Mucosa of descending colon (tissue), 3 donors: ENCODE results near the gene SMIM20. TPM values are rescaled to one million over a fixed set of nuclear protein-coding genes. Genes with fewer than 3 reads are reported as not detected.

Experiments
- ATAC-seq: fragments of 200-7000 bp; cut with Tn5 transposase; one replicate; pipeline ENCODE4 v1.9.1; 2020; ENCODE audit warnings: mild to moderate bottlenecking, moderate library complexity
- DNase-seq, 3 donors: peaks; one replicate each; pipeline ENCODE4 v3.0.0-alpha.2; 2020
- H3K36me3 ChIP-seq: fragments of 200-600 bp; one replicate; pipeline ENCODE4 v1.8.0; 2021; ENCODE audit warnings: low read depth, mild to moderate bottlenecking
- H3K4me1 ChIP-seq: fragments of 200-600 bp; one replicate; pipeline ENCODE4 v1.8.0; 2021; ENCODE audit warnings: low read depth, mild to moderate bottlenecking
- H3K4me3 ChIP-seq: fragments of 200-600 bp; one replicate; pipeline ENCODE4 v1.8.0; 2021; ENCODE audit warnings: mild to moderate bottlenecking
- H3K9me3 ChIP-seq: fragments of 200-600 bp; one replicate; pipeline ENCODE4 v1.8.0; 2021; ENCODE audit warnings: mild to moderate bottlenecking
- CTCF ChIP-seq: fragments of 200-600 bp; IDR thresholded peaks from one replicate; pipeline ENCODE4 v1.8.0; 2022; ENCODE audit warnings: antibody characterized with exemption, mild to moderate bottlenecking
- intact Hi-C, 2 donors: fragments of 100-400 bp; cut with DNase I in 1 of 2; cut with micrococcal nuclease in 1 of 2; formaldehyde crosslinking; loops; one replicate each; pipeline versions ENCODE4 v1.11.0 to v1.11.1; 2022; cut with DNase I, micrococcal nuclease
- total RNA-seq, 3 donors: library from RNA; stranded (reverse); fragmentation: NEBNext Ultra II Directional in 2 of 3; extraction: Animal tissue kit (Norgen Biotek cat#: 25700) in 2 of 3; gene quantifications; one replicate each; pipeline versions ENCODE4 v1.2.1 to v1.2.4, GENCODE V29; 2021 to 2023
- donor health status: DM: no; HTN: no; CAD: no; lungs with moderate emphysema.
- donor health status: DM: no; HTN: no; CAD: no.
- donor health status: DM: no; HTN: yes; CAD: no.

Gene SMIM20
- total RNA-seq, 3 donors from 2014 or later, result 28.1 to 36.0 (median 28.7) TPM

- DNase-seq (no peak), ATAC-seq (no peak)
- no peak overlapping the region for H3K4me3 ChIP-seq
- intact Hi-C loops, result no loop called here
- H3K9me3 ChIP-seq, result no peaks in the 10 kb centered on the region
- H3K4me1 ChIP-seq, result no peaks in the 10 kb centered on the region
- no peak for TF ChIP-seq CTCF
- no peaks in the 10 kb centered on the region for H3K36me3 ChIP-seq
Measured at GRCh38 chr4:25976780-25977179, 62.8 kb downstream of the SMIM20 start.

GRCh38 chr4:25977397-25978170 is 63.6 kb downstream of the SMIM20 start:
- intact Hi-C loops, result no loop called here
- Histone ChIP-seq H3K4me1 (no peaks in the 10 kb centered on the region), H3K9me3 (no peaks in the 10 kb centered on the region), H3K4me3 (no peak overlapping the region), H3K36me3 (no peaks in the 10 kb centered on the region)
- DNase-seq, result no peak
- no peak for ATAC-seq
- no peak for TF ChIP-seq CTCF

- no peak for ATAC-seq
- TF ChIP-seq CTCF, result no peak
- Histone ChIP-seq H3K36me3 (no peaks in the 10 kb centered on the region), H3K4me3 (no peak overlapping the region), H3K4me1 (no peaks in the 10 kb centered on the region), H3K9me3 (no peaks in the 10 kb centered on the region)
- intact Hi-C loops, result no loop called here
- no peak for DNase-seq
Measured at GRCh38 chr4:25978327-25978726, 64.3 kb downstream of the SMIM20 start.

Other genes with a start within 250 kb of the SMIM20 start
- gene SEL1L3, start 51.2 kb upstream of the SMIM20 start, total RNA-seq, result 100 to 1,000 TPM in 1 of 3 donors, 10 to 100 TPM in 2; 51.7 to 104 (median 98.3) TPM